Left cardiac atrium (tissue), 4 donors: ENCODE results near the gene HIF3A. TPM values are rescaled to one million over a fixed set of nuclear protein-coding genes. Genes with fewer than 3 reads are reported as not detected.
"Not testable (repeated sequence)": the region's sequence is repeated elsewhere in the genome, so short reads cannot be mapped to it uniquely, and the experiment has no call there.

Source experiments
- ATAC-seq, 2 donors: fragments of 200-7000 bp; cut with Tn5 transposase; one replicate each; pipeline ENCODE4 v1.9.1; 2020; ENCODE audit warnings: mild to moderate bottlenecking in 2 of 2, moderate library complexity in 2 of 2
- DNase-seq: peaks from one replicate; pipeline ENCODE4 v3.0.0-alpha.2; 2020
- intact Hi-C, 2 donors: fragments of 100-400 bp; cut with DNase I; formaldehyde crosslinking; loops; one replicate each; pipeline versions ENCODE4 v1.14.1 to v1.15.1; 2022 to 2023
- total RNA-seq, 2 donors: library from RNA; stranded (reverse); fragmentation: NEBNext Ultra II Directional; extraction: Animal tissue kit (Norgen Biotek cat#: 25700); gene quantifications; one replicate each; pipeline ENCODE4 v1.2.1, GENCODE V29; 2021
- donor health status: DM: no; HTN: yes; CAD: no.
- donor health status: DM: no; HTN: yes; CAD: no; lungs with severe emphysema.
- donor health status: DM: yes; HTN: yes; CAD: no.
- donor health status: Dilated cardiomyopathy.

The HIF3A gene
- total RNA-seq, 2 donors from 2014 or later: 51.0 to 53.0 TPM

DNA sequence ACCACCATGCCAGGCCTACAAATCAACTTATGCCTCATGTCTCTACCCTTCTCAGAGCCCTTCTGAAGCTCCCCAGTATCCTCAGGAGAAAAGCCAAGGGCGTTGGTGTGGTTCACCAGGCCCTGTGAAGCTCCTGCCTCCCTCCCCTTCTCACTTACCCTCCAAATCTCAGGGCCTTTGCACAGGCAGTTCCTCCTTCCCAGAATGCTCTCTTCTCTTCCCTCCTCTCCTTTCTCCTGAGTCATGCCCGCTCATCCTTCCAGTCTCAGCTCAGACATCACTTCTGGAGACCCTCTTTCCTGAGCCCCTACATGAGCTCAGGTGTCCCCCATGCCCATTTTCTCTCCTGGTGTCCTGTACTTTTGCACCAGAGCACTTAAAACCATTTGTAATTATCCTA is 20.5 kb downstream of the HIF3A start:
- no peak for DNase-seq

DNA sequence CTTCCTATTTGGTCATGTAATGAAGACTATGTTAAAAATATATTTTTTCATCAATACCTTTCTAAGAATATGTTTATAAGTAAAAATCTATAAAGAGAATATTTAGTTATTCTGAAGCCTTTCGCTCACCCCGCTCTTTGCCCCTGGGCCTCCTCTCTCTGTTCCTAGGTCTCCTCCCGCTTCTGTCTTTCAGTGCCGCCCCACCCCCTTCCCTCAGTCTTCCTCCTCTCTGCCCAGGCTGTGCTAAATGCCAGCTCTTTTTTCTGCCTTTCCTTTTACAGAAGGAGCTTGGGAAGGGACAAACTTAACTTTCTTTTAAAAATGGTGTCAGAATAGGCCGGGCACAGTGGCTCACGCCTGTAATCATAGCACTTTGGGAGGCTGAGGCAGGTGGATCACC is 22.8 kb downstream of the HIF3A start:
- ATAC-seq (no peak), DNase-seq (no peak)
- intact Hi-C loops: no loop called here

More for the DNA sequence above, 20.5 kb downstream of the HIF3A start:
- intact Hi-C loops: no loop called here
- no peak for ATAC-seq

- intact Hi-C loops: no loop called here
- DNase-seq: no peak
- no peak for ATAC-seq
Observed at GRCh38 chr19:46320559-46320958, 23.7 kb downstream of the HIF3A start.

GRCh38 chr19:46321653-46322052 is 24.8 kb downstream of the HIF3A start:
- ATAC-seq (peak in 1 of 2 donors; percentile 10), DNase-seq (no peak)
- intact Hi-C loops: no loop called here

GRCh38 chr19:46323227-46323626 is 26.4 kb downstream of the HIF3A start:
- DNase-seq, ATAC-seq, intact Hi-C loops: not testable (repeated sequence)

DNA sequence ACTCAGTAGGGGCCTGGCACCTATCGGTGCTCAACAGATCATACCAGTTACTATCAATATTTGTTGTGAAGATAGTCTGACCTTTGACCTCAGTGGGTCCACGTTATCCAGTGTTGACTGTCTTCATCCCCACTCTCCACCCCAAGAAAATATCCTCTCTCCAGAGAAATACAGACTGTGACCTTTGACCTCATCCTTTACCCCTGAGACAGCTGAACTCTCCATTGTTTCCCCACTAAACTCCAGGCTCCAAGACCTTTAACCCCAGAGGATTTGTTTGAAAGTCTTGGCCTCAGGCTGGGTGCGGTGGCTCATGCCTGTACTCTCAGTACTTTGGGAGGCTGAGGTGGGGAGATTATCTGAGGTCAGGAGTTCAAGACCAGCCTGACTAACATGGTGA is 27.4 kb downstream of the HIF3A start:
- ATAC-seq (no peak), DNase-seq (no peak)
- intact Hi-C loops: no loop called here

GRCh38 chr19:46326608-46327007 is 29.8 kb downstream of the HIF3A start:
- ATAC-seq: no peak
- DNase-seq: no peak
- intact Hi-C loops: no loop called here

- intact Hi-C loops: no loop called here
- ATAC-seq (no peak), DNase-seq (no peak)
Observed at GRCh38 chr19:46328079-46328478, 31.2 kb downstream of the HIF3A start.

GRCh38 chr19:46330319-46330918 is 33.6 kb downstream of the HIF3A start:
- ATAC-seq (no peak), DNase-seq (no peak)
- intact Hi-C loops: no loop called here

DNA sequence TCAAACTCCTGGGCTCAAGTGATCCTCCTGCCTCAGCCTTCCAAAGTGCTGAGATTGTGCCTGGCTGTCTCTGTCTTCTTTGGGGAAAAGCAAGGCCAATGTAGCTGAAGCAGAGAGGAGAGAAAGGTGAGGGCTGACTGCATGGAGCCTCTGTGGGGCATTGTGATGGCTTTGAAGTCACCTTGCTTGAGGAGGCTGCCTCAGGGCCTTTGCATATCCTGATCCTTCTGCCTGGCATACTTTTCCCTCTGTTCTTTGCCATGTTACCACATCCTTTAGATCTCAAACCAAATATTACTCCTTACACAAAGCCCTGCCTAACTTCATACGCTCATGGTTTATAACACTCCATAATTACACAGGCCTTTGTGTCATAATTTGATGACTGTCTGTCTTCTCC is 40.6 kb downstream of the HIF3A start:
- intact Hi-C loops: no loop called here
- DNase-seq: no peak

GRCh38 chr19:46339446-46339845 is 42.6 kb downstream of the HIF3A start:
- intact Hi-C loops: no loop called here
- DNase-seq (no peak), ATAC-seq (no peak)

More for the DNA sequence above, 40.6 kb downstream of the HIF3A start:
- ATAC-seq: no peak

- ATAC-seq (no peak), DNase-seq (no peak)
- intact Hi-C loops: loop anchor here (5.0 to 10.0 kb wide), 2 partner anchors 33 to 55 kb away; no protein-coding TSS in a partner anchor
Observed at GRCh38 chr19:46340051-46340659, 43.3 kb downstream of the HIF3A start.

GRCh38 chr19:46341937-46342336 is 45.1 kb downstream of the HIF3A start:
- DNase-seq (no peak), ATAC-seq (no peak)
- intact Hi-C loops: loop anchor here (5.0 to 10.0 kb wide), 2 partner anchors 35 to 57 kb away; no protein-coding TSS in a partner anchor

- no peak for DNase-seq
- intact Hi-C loops: loop anchor here (5.0 to 10.0 kb wide), 2 partner anchors 37 to 60 kb away; no protein-coding TSS in a partner anchor
- ATAC-seq: no peak
Observed at GRCh38 chr19:46344363-46344762, 47.5 kb downstream of the HIF3A start.

DNA sequence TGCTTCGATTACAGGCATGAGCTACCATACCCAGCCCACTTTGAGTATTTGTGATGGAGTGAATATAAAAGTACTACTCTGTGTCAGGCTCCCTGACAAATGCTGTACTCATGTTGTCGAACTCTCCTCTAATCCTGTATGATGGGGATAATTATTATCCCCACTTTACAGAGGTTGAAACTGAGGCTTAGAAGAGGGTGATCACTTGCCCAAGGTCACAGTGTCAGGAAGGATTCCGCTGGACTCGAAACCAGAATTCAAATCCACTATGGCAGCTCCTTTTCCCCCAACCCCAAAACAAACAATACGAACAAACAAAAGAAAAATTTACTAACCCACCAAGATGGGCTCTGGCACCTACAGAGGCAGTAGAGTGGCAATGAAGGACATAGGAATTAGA is 48.3 kb downstream of the HIF3A start:
- intact Hi-C loops: loop anchor here (10.0 kb wide), 1 partner anchor 60 kb away; no protein-coding TSS in a partner anchor

GRCh38 chr19:46346821-46347571 is 50.2 kb downstream of the HIF3A start, which contains the start of gene PPP5C:
TSS of gene PPP5C (plus strand) at chr19:46347087. CDS start at chr19:46347097, 10 bp downstream.
- DNase-seq (peak; percentile 95), ATAC-seq (peak; percentile 86 to 88)
- intact Hi-C loops: loop anchor here (1.0 to 10.0 kb wide), 2 partner anchors 46 to 62 kb away; no protein-coding TSS in a partner anchor

More for the DNA sequence above, 48.3 kb downstream of the HIF3A start:
- no peak for DNase-seq
- ATAC-seq: no peak

DNA sequence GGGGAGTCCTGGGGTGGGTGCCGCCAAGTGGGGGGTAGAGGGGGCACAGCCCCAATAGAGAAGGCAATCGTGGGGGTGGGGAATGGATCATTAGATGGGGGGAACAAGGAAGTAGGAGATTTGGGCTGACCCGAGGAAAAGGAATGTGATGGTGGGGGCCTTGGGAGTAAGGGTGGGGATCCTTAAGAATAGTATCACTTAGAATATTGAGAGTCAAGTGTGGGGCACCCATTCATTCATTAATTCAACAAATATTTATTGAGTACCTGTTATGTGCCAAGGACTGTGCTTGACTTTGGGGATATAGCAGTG is 50.7 kb downstream of the HIF3A start:
- ATAC-seq (no peak), DNase-seq (no peak)
- intact Hi-C loops: loop anchor here (10.0 kb wide), 1 partner anchor 63 kb away; no protein-coding TSS in a partner anchor

DNA sequence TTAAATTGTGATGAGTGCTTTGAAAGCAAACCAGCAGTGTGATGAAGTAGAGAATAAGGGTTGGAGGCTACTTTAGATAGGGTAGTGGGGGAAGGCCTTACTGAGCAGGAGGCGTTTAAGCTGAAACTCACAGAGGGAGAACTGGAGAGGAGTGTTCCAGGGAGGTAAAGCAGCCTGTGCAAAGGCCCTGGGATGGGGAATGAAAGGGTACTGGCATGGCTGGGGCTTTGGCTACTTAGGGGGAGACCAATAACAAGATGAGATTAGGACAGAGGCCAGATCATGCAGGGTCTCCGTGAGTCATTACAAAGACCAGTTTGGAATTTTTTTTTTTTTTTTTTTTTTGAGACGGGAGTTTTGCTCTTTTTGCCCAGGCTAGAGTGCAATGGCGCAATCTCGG is 51.1 kb downstream of the HIF3A start:
- DNase-seq (no peak), ATAC-seq (no peak)
- intact Hi-C loops: loop anchor here (10.0 kb wide), 1 partner anchor 63 kb away; no protein-coding TSS in a partner anchor

DNA sequence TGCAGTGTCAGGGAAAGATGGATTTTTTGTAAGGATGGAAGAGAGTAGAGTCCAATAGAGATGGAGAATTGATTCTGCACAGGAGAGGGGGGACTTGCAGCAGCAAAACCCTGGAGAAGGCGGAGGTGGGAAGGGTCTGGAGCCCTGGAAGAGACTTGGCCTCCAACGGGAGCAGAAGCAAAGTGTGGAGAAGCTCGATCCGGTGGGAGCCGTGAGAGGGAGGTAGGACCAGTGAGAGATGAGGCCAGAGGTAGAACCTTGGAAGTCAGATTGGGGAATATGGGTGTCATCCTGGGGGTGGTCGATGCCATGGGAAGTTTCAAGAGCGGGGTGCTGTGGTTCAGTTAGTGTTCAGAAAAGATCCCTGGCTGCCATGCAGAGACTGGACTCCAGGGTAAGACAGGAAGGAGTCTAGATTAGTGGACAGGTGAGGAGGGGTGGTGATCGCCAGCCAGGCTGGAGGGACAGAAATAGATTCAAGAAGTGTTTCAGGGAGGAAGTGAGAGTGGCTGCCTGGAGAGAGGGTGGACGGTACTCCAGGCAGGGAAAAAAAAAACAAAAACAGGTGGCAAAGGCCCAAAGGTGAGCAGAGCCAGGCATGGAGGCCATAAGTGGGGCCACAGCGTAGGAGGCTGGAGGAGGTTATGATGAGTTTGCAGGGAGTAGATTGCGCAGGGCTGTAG is 52.6 kb downstream of the HIF3A start:
- no peak for ATAC-seq
- intact Hi-C loops: loop anchor here (10.0 kb wide), 1 partner anchor 65 kb away; no protein-coding TSS in a partner anchor

More for the DNA sequence above, 52.6 kb downstream of the HIF3A start:
- no peak for DNase-seq
